Gastrocnemius medialis (tissue), 4 donors: ENCODE results near the gene H19. TPM values are rescaled to one million over a fixed set of nuclear protein-coding genes. Genes with fewer than 3 reads are reported as not detected.

Source experiments
- ATAC-seq, 2 donors: fragments of 150-250 bp; one replicate each; pipeline ENCODE4 v1.9.1; 2016
- DNase-seq, 2 donors: peaks; one replicate each; pipeline ENCODE4 v3.0.0-alpha.2; 2019
- H3K27ac ChIP-seq, 4 donors: fragments of 200-600 bp; sonication (generic); 1 replicate in 1 of 4; 2 replicates in 3 of 4; pipeline ENCODE4 v1.5.1; 2016 to 2018; ENCODE audit warnings: mild to moderate bottlenecking in 2 of 4, moderate library complexity in 1 of 4
- H3K27me3 ChIP-seq, 3 donors: fragments of 200-600 bp; sonication (generic) in 2 of 3; 1 replicate in 1 of 3; 2 replicates in 2 of 3; pipeline versions ENCODE4 v1.5.1 to v1.6.0; 2016 to 2019; ENCODE audit warnings: mild to moderate bottlenecking in 1 of 3, moderate library complexity in 1 of 3
- H3K36me3 ChIP-seq, 2 donors: fragments of 200-600 bp; sonication (generic) in 1 of 2; one replicate each; pipeline ENCODE4 v1.5.1; 2017 to 2018
- H3K4me1 ChIP-seq, 2 donors: fragments of 200-600 bp; sonication (generic) in 1 of 2; one replicate each; pipeline ENCODE4 v1.5.1; 2016 to 2017; ENCODE audit warnings: mild to moderate bottlenecking in 2 of 2
- H3K4me3 ChIP-seq, 4 donors: fragments of 200-600 bp; sonication (generic) in 3 of 4; 1 replicate in 1 of 4; 2 replicates in 3 of 4; pipeline ENCODE4 v1.5.1; 2016 to 2019; ENCODE audit warnings: mild to moderate bottlenecking in 2 of 4
- H3K9me3 ChIP-seq, 3 donors: fragments of 200-600 bp; sonication (generic) in 2 of 3; 1 replicate in 1 of 3; 2 replicates in 2 of 3; pipeline ENCODE4 v1.5.1; 2016 to 2019
- POLR2A ChIP-seq, 2 donors: fragments of 450-650 bp; IDR thresholded peaks; one replicate each; pipeline ENCODE4 v1.6.1; 2017; ENCODE audit warnings: antibody characterized with exemption in 2 of 2, mild to moderate bottlenecking in 2 of 2, moderate library complexity in 2 of 2
- in situ Hi-C, 4 donors: fragments of 200-750 bp; cut with MboI; loops; one replicate each; pipeline versions ENCODE4 v1.15.0 to v1.8.0; 2017; ENCODE audit warnings: low sequenced_read_pairs in 4 of 4
- intact Hi-C: fragments of 100-400 bp; cut with DNase I; formaldehyde crosslinking; loops from one replicate; pipeline ENCODE4 v1.15.1; 2023; ENCODE audit warnings: low total_unique reads
- total RNA-seq, 4 donors: library from RNA; depleted of rRNA; stranded (reverse); fragments of >200 nt; gene quantifications; one replicate each; pipeline versions ENCODE4 v1.1.0 to v1.2.3, GENCODE V29; 2016
- TF ChIP-seq, protein P1 (sequence below), 5 experiments: fragments of 450-650 bp in 3 of 5; fragments of 200-600 bp in 2 of 5; sonication (generic) in 2 of 5; IDR thresholded peaks in 4 of 5; conservative IDR thresholded peaks in 1 of 5; 1 replicate in 4 of 5; 2 replicates in 1 of 5; pipeline ENCODE4 v1.5.1; 2016 to 2019; ENCODE audit warnings: antibody characterized with exemption in 5 of 5, mild to moderate bottlenecking in 3 of 5, moderate library complexity in 3 of 5

Gene H19
- total RNA-seq, 4 donors from 2014 or later = 1,088 to 2,877 (median 2,059) TPM

DNA sequence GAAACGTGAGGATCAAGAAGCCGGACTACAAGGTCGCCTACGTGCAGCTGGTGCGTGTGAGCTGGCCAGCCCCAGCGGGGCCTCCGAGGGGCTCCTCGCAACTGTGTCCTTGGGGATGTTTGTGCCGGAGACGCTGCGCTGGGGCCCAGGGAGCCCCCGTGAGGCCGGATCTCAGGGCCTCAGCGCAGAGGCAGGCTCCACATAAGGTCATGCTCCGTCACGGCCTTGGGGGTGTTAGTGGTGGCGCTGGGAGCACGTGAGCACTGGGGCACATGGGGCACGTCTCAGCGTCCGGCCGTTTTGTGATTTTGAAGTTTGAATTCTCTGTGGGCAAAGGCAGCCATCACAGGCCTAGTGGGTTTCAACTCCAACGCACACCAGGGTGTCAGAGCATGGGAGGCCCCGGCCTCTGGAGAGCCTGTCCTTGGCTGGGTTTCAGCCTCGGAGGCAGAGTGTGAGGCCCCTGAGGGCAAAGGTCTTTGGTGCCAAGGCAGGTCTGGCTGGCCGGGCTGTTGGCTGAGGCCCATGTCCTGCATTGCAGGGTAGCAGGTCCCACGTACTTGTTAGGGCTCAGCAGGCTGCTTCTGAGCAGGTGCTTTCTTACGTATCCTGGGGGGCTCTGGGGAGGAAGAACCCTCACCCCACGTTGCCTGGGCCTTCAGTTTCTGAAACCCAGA is 44.7 kb downstream of the H19 start:
- no peaks in the 10 kb centered on the region for H3K4me1 ChIP-seq
- DNase-seq = peak in 1 of 2 donors; percentile 14
- H3K27me3 ChIP-seq = no peaks in the 10 kb centered on the region
- H3K4me3 ChIP-seq = no peak overlapping the region
- TF ChIP-seq POLR2A (IDR thresholded peaks at IDR 0.05) = no peak
- TF ChIP-seq, protein P1, sequence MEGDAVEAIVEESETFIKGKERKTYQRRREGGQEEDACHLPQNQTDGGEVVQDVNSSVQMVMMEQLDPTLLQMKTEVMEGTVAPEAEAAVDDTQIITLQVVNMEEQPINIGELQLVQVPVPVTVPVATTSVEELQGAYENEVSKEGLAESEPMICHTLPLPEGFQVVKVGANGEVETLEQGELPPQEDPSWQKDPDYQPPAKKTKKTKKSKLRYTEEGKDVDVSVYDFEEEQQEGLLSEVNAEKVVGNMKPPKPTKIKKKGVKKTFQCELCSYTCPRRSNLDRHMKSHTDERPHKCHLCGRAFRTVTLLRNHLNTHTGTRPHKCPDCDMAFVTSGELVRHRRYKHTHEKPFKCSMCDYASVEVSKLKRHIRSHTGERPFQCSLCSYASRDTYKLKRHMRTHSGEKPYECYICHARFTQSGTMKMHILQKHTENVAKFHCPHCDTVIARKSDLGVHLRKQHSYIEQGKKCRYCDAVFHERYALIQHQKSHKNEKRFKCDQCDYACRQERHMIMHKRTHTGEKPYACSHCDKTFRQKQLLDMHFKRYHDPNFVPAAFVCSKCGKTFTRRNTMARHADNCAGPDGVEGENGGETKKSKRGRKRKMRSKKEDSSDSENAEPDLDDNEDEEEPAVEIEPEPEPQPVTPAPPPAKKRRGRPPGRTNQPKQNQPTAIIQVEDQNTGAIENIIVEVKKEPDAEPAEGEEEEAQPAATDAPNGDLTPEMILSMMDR (IDR thresholded peaks at IDR 0.05 in 4 of 5, conservative IDR thresholded peaks at IDR 0.05 in 1 of 5) = no peak
- peak overlapping the region; percentile 67 to 82 (median 78) for H3K27ac ChIP-seq
- H3K9me3 ChIP-seq = no peaks in the 10 kb centered on the region
- in situ Hi-C loops = no loop called here
- ATAC-seq = no peak
- H3K36me3 ChIP-seq = no peaks in the 10 kb centered on the region
- intact Hi-C loops = no loop called here

DNA sequence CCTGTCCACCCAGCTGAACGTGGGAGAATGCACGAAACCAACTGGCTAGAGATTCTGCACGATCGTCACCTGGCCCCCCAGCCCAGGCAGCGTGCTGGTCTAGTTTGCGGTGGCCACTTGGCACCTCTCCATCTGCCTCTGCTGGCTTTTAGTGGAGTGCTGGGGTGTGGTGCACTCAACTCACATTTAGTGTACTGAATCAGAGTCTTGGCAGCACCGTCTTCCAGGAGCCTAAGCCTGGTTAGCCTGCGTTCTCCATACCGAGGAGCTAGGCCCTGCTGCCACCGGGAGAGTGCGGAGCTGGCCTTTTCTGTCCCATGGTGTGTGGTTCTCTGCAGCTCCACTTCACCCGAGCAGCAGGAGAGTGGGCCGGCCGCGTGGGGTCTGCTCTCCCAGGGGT is 47.7 kb downstream of the H19 start:
- no peak for TF ChIP-seq POLR2A (IDR thresholded peaks at IDR 0.05)
- TF ChIP-seq, protein P1 (IDR thresholded peaks at IDR 0.05 in 4 of 5, conservative IDR thresholded peaks at IDR 0.05 in 1 of 5) = no peak
- intact Hi-C loops = no loop called here
- Histone ChIP-seq H3K27me3 (no peaks in the 10 kb centered on the region), H3K27ac (no peak overlapping the region), H3K36me3 (no peaks in the 10 kb centered on the region), H3K4me3 (no peak overlapping the region), H3K9me3 (no peaks in the 10 kb centered on the region), H3K4me1 (no peaks in the 10 kb centered on the region)
- DNase-seq (no peak), ATAC-seq (no peak)
- in situ Hi-C loops = no loop called here

GRCh38 chr11:1949302-1949701 is 48.3 kb downstream of the H19 start:
- Histone ChIP-seq H3K4me3 (no peak overlapping the region), H3K27me3 (no peaks in the 10 kb centered on the region), H3K27ac (no peak overlapping the region), H3K9me3 (no peaks in the 10 kb centered on the region), H3K4me1 (no peaks in the 10 kb centered on the region), H3K36me3 (no peaks in the 10 kb centered on the region)
- DNase-seq (peak in 1 of 2 donors; percentile 10), ATAC-seq (no peak)
- intact Hi-C loops = no loop called here
- TF ChIP-seq POLR2A (IDR thresholded peaks at IDR 0.05) = no peak
- TF ChIP-seq, protein P1 (IDR thresholded peaks at IDR 0.05 in 4 of 5, conservative IDR thresholded peaks at IDR 0.05 in 1 of 5) = no peak
- in situ Hi-C loops = no loop called here

GRCh38 chr11:1948389-1948788 is 49.3 kb downstream of the H19 start:
- H3K9me3 ChIP-seq = no peaks in the 10 kb centered on the region
- DNase-seq = peak; percentile 4 to 20
- intact Hi-C loops = no loop called here
- H3K4me1 ChIP-seq = no peaks in the 10 kb centered on the region
- in situ Hi-C loops = no loop called here
- H3K27me3 ChIP-seq = no peaks in the 10 kb centered on the region
- H3K36me3 ChIP-seq = no peaks in the 10 kb centered on the region
- no peak for TF ChIP-seq POLR2A (IDR thresholded peaks at IDR 0.05)
- TF ChIP-seq, protein P1 (IDR thresholded peaks at IDR 0.05 in 4 of 5, conservative IDR thresholded peaks at IDR 0.05 in 1 of 5) = no peak
- H3K4me3 ChIP-seq = no peak overlapping the region
- peak overlapping the region in 2 of 4 donors; percentile 51 to 63 for H3K27ac ChIP-seq
- peak in 1 of 2 donors; percentile 13 for ATAC-seq
